HG02678 (cell line): Measurements from ENCODE around the gene TMEM109.

ENCODE experiments used
- ATAC-seq: cut with Tn5 transposase; IDR thresholded peaks from one replicate; pipeline ENCODE4 v1.9.1; 2021; ENCODE audit warnings: mild to moderate bottlenecking, moderate library complexity; ENCODE audit not compliant: unreplicated experiment

TMEM109 gene

DNA sequence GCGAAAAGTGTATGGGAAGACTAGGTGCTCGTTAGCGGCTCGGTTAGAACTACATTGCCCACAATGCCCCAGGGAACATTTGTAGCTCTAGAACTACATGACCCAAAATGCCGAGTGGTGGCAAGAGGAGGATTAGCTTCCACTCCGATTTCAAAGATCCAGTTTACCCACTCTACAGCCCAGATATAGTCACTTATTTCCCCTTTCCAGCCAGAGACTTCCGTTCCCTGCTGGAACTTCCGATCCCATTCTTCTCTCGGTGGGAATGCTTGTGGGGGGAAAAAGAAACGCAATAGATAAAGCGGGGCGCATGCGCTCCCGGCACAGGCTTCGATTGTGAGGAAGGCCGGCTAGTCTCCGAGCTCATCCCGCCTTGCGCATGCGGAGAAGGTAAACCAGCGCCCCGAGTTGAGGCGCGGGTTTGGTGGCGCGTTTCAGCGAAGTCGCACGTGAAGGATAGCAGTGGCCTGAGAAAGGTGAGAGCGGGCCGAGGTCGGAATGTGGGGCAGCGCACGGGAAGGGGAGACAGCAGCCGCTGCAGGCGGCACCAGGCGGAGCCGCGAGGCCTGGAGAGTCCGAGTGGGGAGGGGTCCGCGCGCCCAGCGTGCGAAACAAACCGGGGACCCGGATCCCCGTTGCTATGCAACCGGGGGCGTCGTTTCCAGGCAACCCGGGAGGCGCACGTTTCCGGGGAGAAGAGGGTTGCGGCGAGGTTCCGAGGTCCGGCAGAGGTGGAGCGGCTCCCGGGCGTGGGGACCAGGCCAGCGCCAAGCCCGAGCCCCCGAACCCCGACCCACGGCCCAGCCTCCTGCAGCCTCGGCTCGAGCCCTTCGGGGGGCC lies at the start of gene TMEM109:
Gene TMEM109, plus strand, starts transcription at position 366 of the 840 bp plus-strand sequence. CDS start 5,536 bp downstream, outside the sequence.
- peak; percentile 47 for ATAC-seq

DNA sequence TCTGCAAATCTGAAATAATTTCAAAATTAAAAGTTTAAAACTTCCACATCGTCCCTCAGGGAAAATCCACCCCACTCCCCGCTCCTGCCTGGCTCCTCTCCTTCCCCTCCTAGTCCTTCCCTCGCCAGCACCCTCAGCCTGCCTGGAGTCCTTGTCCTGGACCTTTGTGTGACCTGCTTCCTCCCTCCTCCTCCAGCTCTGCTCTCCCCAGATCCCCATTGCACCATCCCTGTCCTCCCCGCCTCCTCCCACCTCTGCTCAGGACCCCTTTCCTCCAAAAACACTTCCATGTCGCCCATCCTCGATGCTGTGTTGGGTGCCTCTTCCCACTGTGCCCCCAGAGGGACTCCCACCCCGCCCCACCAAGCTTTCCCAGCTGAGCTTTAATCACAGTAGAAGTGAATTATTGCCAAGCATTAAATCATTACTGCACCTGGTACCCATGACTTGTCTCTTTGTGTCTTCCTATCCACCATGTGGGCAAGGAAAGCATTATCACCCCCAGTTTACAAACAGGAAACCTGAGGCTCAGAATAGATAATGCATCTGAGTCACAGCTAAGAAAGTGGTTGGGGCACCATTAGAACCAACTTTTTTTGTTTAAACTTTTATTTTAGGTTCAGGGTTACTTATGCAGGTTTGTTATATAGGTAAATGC lies 49.0 kb upstream of the TMEM109 start:
- no peak for ATAC-seq

GRCh38 chr11:60866911-60867870 lies 46.8 kb upstream of the TMEM109 start, which contains the start of gene ZP1:
Gene ZP1 (plus strand): TSS chr11:60867542. CDS start chr11:60867562, 20 bp downstream.
- ATAC-seq = no peak

GRCh38 chr11:60867871-60868681 lies 45.9 kb upstream of the TMEM109 start:
- no peak for ATAC-seq

DNA sequence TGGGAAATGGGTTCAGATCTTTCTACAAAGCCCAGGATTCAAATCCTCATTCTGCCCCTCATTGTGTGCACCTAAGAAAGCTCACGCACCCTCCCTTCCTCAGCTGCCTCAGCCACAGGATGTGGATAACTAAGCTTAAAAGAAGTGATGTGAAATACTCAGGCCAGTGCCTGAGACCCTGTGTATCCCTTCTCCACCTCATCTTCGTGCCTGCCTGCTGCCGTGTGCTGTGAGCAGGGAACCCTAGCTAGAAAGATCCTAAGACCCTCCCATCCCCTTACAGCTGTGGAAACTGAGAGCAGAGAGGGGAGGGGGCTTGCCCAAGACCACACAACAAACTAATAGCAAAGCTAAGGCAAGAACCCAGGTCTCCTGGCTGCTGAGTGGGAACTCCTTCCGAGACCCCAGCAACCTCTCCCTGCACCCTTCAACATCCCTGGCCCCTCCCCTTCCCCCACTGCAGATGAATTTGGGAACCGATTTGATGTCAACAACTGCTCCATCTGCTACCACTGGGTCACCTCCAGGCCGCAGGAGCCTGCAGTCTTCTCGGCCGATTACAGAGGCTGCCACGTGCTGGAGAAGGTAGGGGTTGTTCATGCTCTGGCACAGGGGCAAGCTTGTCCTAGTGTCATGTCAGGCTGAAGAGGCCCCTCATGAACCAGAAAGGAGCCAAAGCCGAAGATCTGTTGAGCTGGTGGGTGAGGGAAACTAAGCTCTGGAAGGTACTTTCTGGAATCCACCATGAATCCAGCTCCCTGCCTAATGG lies 45.1 kb upstream of the TMEM109 start:
- ATAC-seq = no peak

- no peak for ATAC-seq
Observed at GRCh38 chr11:60869451-60869825, 44.5 kb upstream of the TMEM109 start.

GRCh38 chr11:60870276-60870675 lies 43.7 kb upstream of the TMEM109 start:
- ATAC-seq = no peak

GRCh38 chr11:60870733-60871377 lies 43.1 kb upstream of the TMEM109 start:
- ATAC-seq = no peak

GRCh38 chr11:60871378-60872061 lies 42.4 kb upstream of the TMEM109 start:
- no peak for ATAC-seq

DNA sequence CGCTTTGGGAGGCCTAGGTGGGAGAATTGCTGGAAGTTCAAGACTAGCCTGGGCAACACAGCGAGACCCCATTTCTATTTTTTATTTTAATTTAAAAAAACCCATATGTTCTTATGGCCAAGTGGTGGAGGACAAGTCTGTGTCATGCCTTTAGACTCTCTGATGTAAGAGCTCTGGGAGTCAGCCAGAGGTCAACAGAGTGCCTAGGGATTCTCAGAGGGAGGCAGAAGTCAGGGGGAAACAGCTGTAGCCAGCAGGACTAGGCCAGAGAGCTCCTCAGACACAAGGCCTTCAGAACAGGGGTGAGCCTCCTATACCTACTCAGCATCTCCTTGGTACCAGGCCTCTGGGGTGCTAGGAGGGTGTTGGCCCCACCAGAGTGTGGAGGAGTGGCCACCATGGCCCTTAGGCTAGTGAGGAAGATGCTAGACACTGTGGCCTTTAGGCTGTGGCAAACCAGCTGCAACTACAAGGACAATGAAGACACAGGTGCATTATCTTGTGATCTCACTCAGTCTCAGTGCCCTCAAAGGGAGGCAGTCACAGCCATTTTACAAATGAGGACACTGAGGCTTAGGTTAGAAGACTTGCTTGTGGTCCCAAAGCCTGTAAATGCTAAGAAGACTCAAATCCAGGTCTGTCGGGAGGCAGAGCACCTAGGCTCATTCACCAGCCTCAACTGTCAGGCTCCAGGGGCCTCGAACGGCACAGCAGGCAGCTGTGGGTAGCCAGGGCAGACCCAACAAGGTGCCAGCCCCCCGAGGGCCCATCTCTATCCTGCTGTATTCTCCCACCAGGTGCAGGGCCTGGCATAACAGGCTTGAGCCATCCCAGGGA lies 41.6 kb upstream of the TMEM109 start:
- no peak for ATAC-seq

GRCh38 chr11:60872961-60873524 lies 40.9 kb upstream of the TMEM109 start:
- ATAC-seq = no peak

- no peak for ATAC-seq
Observed at GRCh38 chr11:60873533-60873932, 40.4 kb upstream of the TMEM109 start.

DNA sequence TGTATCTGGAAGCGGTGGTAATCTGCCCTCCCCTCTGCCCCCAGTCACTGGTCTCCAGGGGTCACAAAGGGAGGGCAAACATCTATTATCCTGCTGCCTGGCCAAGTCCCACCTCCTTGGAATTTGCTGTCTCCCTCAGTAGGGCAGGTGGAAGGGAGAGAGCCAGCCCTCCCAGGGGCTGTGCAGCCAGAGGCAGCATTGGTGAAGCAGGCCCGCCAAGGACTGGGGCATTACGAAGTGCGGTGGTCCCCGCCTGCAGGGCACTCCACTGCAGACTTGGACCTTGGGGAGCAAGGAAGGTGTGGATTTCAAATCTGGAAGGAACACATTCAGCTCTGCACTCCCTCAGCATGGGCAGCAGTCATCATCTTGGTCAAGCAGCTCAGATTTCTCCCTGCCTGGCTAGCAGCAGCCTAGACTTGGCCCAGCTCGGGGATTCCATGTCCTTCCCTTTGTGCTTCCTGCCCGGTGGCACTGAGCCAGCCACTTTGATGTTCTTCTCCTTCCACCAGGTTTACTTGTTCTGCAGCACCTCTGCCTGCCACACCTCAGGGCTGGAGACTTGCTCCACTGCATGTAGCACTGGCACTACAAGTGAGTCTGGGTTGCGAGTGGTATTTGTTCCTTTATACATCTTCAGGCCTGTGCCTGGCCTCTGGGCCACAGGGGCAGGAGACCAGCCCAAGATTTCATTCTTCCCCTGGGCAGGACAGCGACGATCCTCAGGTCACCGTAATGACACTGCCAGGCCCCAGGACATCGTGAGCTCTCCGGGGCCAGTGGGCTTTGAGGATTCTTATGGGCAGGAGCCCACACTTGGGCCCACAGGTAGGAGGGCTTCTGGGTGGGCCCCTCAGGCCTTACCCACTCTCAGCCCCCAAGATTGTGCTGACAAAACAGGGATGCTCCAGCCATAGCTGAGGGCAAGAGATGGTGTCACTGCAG lies 39.3 kb upstream of the TMEM109 start:
- ATAC-seq = no peak

- no peak for ATAC-seq
Observed at GRCh38 chr11:60875366-60876167, 38.4 kb upstream of the TMEM109 start.

GRCh38 chr11:60876168-60876485 lies 37.8 kb upstream of the TMEM109 start:
- no peak for ATAC-seq
